ENCODE measurements around the gene ACSF2. TPM values are rescaled to one million over a fixed set of nuclear protein-coding genes. Genes with fewer than 3 reads are reported as not detected.
A peak's percentile ranks its signal among the peaks of the same experiment; 100 is the strongest.

Gene ACSF2
- total and polyA plus RNA-seq, 2 of the 13 experiments (the other 11 are each of a cell fraction or from before 2014, with no cell fraction given): 87.3 to 109 TPM

GRCh38 chr17:50440172-50440837 is 14.3 kb downstream of the ACSF2 start (continued):
- TF ChIP-seq SOX13 (IDR thresholded peaks at IDR 0.05): no peak
- TF ChIP-seq SOX13 (CRISPR knock-in tag; conservative IDR thresholded peaks at IDR 0.05 in 1 of 2, IDR thresholded peaks at IDR 0.05 in 1 of 2): 0 out of 4 replicates have a peak, but pooled peaks of 1 of the 2 experiments have one; percentile 41
- TF ChIP-seq HNF4A (CRISPR knock-in tag; IDR thresholded peaks at IDR 0.05): peak; percentile 95
- no peak for TF ChIP-seq TFDP2 (CRISPR knock-in tag; IDR thresholded peaks at IDR 0.05)
- TF ChIP-seq HOXA3 (CRISPR knock-in tag; IDR thresholded peaks at IDR 0.05): 0 out of 2 replicates have a peak, but pooled peaks have one; percentile 30
- peak; percentile 79 for TF ChIP-seq PAXIP1 (CRISPR knock-in tag; conservative IDR thresholded peaks at IDR 0.05)
- TF ChIP-seq YEATS2 (CRISPR knock-in tag; IDR thresholded peaks at IDR 0.05; ENCODE audit: borderline replicate concordance): 0 out of 2 replicates have a peak, but pooled peaks have one; percentile 22
- TF ChIP-seq ZKSCAN1 (IDR thresholded peaks at IDR 0.05; ENCODE audit: low read length): no peak
- peak; percentile 92 for TF ChIP-seq HNF1B (CRISPR knock-in tag; IDR thresholded peaks at IDR 0.05)
- TF ChIP-seq ZNF704 (CRISPR knock-in tag; IDR thresholded peaks at IDR 0.05; ENCODE audit: borderline replicate concordance): no peak
- TF ChIP-seq ZFY (CRISPR knock-in tag; IDR thresholded peaks at IDR 0.05): peak; percentile 29; the same call in 1 of the 2 replicates
- TF ChIP-seq ZFP41 (CRISPR knock-in tag; IDR thresholded peaks at IDR 0.05; ENCODE audit: borderline replicate concordance): no peak
- TF ChIP-seq ZNF33B (CRISPR knock-in tag; IDR thresholded peaks at IDR 0.05): no peak
- TF ChIP-seq NFATC3 (CRISPR knock-in tag; IDR thresholded peaks at IDR 0.05): no peak
- TF ChIP-seq KDM6A (CRISPR knock-in tag; IDR thresholded peaks at IDR 0.05; ENCODE audit: low read depth): peak; percentile 38; the same call in 1 of the 2 replicates
- peak; percentile 36; the same call in 1 of the 2 replicates for TF ChIP-seq CEBPB (IDR thresholded peaks at IDR 0.05; ENCODE audit: borderline replicate concordance, low read depth, low read length)

Data from HepG2 (cell line).